ENCODE data around the gene MCTP1.
"Not testable (repeated sequence)": the region's sequence is repeated elsewhere in the genome, so short reads cannot be mapped to it uniquely, and the experiment has no call there.

MCTP1 gene

DNA sequence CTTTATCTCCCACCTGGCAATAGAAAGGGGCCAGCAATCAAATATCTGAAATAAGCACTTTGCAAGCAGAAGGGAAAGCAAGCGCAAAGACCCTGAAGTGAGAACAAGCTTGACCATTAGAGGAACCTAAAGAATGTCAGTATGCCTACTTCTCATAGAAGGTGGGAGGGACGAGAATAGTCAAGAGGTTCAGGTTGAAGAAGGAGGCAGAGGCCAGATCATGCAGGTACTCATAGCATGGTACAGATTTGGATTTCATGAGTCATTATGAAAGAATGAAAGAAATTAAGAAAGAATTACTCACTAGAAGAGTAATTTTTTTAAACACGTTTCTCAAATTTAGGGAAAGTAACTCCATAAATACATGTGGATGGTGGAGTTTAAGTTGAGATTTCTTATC is 33.7 kb downstream of the MCTP1 start:
- DNase-seq = no peak

DNA sequence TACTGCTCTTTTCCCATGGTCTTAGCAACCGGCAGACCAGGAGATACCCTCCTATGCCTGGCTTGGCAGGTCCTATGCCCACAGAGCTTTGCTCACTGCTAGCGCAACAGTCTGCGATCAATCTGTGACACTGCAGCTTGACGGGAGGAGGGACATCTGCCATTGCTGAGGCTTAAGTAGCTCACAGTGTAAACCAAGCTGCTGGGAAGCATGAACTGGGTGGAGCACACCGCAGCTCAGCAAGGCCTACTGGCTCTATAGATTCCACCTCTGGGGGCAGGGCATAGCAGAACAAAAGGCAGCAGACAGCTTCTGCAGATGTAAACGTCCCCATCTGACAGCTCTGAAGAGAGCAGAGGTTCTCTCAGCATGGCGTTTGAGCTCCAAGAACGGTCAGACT is 40.4 kb downstream of the MCTP1 start:
- no peak for DNase-seq

DNA sequence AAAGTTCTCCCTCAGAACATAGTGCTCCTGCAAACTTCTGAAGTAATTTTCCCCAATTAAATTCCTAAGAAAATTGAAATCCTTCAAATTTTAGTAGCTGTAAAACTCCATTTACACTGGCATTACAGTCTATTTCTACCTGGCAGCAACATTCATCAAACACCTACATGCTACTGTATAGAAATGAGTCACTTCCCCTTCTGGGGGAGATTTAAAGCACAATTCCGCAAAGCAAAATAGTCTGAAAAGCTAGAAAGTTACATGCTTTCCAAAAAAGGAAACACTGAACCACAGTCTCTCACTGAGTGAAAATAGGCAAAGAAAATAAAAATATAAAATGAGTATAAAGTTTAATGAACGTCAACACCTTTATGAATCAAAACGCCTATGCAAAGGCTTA is 43.3 kb downstream of the MCTP1 start:
- no peak for DNase-seq

DNA sequence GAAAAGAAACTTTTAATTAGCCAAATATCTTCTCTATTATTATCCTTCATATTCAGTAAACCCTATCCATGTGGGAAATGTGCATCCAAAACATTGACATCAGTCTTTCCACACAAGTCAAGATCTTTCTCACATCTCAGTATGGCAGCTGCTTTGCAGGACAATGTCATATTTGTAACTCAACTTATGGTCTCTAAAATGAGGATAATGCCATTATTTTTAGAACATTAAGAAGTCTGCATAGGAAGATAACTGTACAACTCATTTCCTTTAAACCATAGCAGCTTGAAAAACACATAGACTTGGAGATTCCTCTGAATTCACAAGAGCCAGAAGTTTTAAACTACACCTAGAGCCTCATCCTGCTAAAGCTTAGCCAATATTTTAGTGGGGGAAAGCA is 43.7 kb downstream of the MCTP1 start:
- DNase-seq = no peak

DNA sequence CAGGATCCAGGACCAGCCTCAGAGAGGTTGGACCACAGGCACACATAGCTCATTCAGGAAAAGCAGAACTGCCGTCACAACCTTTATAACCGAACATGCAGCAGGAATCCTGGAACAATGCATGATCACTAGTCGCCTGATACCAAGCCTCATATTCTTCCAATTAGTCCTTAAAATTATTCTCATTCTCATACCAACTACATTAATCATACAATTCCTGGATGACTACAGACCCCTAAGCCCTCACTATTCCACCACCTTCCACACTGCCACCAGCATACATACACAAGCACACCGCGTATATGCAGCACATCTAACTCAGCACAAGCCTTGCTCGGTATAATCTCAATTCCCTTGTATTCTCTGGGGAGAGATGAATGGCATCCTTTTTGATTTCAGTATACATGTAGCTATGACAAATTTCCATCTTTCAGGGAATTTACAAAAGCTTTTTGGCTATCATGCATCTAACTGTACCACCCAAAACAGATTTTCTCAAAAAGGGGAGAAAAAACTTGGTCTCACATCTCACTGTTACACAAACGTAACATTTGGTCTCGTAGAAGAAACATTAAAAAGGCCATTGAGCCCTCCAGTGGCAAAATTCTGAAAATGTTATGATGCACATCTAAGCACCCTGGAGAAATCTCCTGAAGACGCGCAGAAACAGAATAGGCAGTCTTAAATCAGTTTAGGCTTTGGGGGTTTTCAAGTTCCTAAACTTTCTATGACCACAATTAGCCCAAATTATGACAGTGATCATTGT is 46.2 kb downstream of the MCTP1 start:
- no peak for DNase-seq

DNA sequence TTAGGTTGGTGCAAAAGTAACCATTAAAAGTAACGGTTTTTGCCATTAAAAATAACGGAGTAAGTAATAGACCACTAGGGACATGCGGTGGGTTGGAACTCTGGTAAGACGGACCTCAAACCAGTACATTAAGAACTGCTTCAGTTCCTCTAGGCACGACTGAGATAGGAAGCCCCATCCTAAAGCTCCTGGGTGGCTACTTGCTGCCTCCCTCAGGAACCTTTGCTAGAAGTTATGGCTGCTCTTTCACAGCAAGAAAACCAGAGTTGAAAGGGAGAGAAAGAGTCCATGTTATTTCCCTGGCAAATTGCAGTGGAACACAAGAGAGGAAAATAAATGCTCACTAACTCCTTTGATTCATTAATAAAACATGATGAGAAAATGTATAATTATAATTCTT is 47.6 kb downstream of the MCTP1 start:
- no peak for DNase-seq

DNA sequence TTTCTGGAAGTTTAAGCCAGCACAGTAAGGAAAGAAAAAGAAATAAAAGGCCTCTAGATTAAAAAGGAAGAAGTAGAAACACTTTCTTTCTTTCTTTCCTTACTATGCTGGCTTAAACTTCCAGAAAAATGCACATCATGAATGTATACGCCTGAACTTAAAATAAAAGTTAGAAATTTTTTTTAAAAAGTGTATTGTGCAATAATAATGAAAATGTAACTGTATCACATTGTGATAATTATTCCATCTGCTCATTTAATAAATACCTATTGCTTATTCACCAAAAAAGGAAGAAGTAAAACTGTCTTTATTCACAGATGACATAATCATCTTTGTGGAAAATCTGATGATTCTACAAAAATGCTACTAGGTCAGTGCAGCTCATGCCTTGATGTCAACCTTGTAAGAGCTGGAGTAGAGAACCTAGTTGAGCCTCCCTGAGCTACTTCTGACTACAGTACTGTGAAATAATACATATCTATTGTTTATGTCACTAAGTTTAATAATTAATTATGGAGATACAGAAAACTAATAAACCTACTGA is 49.4 kb downstream of the MCTP1 start:
- DNase-seq = no peak

DNA sequence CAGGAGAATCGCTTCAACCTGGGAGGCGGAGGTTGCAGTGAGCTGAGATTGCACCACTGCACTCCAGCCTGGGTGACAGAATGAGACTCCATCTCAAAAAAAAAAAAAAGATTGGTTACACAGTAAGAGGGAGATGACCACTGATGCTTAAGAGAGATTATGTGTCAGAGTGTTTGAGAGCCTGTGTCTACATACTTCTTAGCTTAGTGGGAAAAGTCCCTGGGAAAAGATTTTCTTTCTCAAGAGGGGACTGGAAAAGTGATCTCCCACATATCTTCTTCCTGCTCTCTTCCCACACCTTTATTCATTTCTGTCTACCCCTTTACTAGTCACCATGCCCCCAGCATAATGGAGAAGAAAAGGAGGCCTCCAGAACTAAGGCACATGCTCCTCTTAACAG is 55.2 kb downstream of the MCTP1 start:
- no peak for DNase-seq

DNA sequence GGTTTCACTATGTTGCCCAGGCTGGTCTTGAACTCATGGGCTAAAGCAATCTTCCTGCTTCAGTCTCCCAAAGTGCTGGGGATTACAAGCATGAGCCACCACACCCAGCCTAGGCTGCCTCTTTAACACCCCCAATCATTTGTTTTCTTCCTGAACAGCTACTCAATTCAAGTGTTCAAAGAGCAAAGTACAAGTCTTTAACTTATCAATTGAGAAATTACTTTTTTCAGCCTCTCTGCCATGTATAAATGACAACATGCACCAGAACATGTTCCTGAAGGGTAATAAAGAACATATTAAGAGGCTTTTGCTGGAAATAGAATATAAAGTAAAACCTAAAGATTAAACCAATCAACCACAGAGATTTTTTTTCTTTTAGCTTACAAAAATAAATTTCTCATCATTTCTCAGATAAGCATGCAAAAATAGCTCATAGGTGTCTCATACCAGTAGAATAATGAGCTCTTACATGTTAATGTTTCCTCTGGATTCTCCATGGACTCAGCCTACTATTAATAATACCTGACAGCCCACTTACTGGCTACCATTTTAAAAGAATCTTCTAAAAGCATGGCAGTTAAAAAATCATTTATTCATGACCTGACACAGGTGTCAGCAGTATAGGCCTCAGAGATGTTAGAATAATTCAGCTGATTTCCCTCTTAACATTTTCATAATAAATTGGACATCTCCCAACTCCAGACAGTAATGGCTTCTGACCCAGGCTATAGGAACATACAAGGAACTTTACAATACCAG is 60.0 kb downstream of the MCTP1 start:
- DNase-seq = no peak

DNA sequence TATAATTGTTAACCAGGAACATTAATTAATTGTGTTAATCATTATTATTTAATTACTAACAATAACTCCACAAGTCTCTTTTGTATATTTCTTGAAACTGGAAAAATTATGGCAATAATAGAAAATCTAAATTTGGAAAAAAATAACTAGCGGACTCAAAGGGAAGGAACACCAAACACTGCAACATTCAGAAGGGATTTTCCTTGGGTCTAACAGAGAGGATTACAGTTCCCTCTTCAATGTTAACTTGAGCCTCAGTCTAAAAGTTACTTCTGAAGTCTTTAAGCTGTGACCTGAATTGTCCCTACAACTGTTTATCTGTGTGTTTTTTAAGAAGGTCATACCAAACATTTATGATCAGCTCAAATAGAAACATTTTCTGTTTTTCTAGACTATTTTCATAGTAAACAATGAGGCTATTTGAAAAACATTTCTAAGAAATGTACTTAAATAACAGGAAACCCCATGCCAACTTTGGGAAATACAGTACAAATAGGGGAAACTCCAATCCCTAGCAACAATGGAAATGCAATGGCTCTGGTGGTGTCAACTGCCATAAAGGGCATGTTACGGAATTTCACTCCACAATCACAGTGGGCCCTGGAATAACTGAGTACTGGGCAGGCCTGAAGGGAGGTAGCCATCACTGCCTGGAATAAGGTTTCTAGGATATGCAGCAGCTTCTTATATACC is 61.2 kb downstream of the MCTP1 start:
- no peak for DNase-seq

DNA sequence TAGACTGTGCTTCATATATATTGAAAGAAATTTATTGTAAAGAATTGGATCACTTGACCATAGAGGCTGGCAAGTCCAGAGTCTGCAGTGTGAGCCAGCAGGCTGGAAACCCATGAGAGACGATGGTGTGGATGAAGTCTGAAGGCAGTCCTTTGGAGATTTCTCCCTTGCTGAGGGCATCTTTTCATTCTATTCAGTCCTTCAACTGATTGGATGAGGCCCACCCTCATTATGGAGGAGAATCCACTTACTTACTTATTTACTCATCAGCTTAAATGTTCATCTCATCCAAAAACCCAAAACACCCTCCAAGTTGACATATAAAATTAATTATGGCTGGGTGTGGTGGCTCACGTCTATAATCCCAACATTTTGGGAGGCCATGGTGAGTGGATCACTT is 62.1 kb downstream of the MCTP1 start:
- DNase-seq = no peak

DNA sequence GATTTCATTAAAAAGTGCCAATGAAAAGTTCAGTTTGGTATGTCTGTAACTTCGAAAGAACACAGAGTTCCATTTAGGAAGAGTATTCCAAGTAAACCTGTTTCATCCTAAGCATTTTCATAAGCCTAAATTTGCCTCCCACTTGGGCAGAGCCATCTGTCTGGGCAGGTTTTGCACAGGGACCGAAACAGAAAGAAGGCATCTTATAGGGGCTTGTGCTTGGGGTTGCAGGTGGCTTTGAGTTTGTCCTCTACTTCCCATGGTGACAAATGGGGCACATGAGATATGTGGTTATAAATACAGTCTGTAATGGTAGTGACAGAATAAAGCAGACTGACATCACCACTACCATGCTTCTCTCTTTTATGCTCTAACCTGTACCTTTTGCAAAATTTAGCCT is 63.7 kb downstream of the MCTP1 start:
- DNase-seq = no peak

DNA sequence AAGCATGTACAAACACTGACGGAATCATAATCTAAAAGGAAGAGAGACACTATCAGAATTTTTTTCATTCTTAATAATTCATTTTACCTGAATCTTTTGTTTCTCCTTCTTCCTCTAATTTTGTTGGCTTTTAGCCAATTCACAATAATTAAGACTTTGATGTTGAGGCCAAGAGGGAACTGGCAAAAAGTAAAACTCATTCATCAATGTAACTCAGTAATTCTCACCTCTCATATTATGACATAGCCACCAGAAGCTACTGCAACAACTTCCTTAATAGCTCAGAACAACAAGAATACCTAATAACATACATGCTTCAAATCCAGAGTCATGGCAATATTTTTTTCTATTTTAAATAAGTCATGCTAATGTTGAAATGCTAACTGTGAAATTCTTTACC is 64.5 kb downstream of the MCTP1 start:
- DNase-seq = no peak

DNA sequence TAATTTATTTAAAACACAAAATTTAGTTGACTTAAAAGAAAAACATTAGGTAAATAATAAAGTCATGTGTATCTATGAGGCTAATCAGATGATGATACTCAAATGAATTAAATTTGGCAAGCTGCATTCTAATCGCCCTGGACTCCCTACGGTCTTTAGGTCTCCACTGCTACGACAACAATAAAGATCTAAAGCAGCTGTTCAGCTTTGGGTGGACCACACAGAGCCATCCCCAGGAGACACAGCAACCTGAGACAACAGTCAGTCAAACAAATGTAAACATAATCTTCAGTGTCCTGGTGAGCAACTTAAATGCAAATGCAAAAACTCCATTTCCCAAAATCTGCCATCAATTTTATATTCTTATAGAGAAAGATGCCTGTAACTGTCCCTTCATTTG is 65.5 kb downstream of the MCTP1 start:
- DNase-seq = no peak

DNA sequence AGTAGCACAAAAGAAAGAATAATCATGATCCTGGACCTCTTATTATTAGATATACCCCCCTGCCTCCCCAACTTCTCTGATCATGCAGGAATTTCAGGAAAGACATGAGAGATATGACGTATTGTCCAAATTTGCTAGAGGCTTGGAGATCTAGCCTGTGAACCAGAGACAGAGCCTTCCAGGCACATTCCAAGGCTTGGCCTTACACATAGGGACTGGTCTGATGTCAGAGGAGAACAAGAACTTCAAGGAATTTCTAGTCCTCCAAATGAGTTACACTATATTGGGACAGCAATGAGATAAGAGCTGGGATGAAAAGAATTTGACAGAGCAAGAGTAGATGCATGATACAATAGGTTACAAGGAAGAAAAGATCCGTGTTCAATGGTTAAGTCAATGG is 67.0 kb downstream of the MCTP1 start:
- DNase-seq = no peak

DNA sequence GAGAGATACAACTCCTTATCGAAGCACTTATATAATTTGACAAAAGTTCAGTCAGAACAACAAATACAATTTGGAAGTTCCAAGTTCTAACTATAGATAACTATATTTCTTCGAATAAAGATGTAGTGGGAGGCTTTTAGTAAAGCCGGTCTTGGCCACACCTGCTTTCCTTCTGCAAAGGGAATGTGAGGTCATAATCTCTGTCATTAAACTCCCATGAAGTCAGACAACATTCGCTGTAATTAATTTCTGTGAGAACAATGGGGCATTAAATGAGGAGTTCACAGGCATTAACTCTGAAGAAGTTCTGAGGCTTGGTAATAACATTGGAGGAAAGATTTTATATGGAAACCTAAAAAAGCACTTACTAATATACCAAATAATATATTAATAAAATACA is 67.5 kb downstream of the MCTP1 start:
- DNase-seq = no peak

DNA sequence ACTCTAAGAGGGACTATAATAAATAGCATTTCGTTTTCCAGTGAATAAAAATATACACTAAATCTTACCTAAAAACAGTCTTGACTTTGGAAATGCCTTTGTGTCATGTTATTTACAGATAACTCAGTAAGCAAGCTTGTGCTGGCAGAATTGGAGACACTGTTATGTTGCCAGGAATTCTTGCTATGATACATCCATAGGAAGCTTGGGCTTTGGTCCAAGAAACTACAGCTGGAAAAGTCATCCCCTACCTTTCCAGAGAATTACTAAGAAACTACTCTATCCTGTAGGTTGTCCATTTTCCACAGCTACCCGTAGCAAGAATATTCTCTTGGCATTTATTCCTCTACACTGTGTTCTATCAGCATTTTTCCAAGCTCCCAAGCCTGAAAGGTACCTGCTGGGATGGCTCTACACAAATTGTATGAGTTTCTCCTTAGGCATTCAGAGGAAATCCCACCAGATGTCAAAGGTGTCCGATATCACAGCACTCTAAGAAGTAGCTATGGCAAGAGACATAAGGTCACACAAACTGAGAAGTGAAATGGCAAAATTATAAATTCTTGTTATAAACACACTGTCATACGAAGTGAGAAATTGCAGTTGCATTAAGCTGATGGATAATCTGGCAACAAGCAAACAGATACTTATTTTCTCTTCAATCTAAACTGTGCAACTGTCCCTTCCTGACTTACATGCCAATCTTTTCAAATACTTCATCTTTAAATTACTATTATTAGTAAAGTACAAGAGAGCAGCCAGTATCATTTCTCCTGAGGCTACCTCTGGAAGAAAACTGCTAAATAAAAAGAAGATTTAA is 68.5 kb downstream of the MCTP1 start:
- DNase-seq = no peak

DNA sequence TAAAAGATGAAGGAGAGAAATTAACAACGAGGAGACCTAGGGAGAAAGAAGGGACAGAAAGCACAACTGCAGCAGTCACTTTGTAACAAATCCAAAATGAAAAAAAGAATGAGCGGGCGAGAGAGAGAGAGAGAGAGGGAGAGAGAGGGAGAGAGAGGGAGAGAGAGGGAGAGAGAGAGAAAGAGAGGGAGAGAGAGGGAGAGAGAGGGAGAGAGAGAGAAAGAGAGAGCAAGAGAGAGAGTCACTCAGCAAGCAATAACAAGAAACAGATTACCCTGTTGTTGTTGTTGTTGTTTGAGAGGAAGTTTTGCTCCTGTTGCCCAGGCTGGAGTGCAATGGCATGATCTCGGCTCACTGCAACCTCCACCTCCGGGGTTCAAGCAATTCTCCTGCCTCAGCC is 77.1 kb downstream of the MCTP1 start:
- not testable (repeated sequence) for DNase-seq

DNA sequence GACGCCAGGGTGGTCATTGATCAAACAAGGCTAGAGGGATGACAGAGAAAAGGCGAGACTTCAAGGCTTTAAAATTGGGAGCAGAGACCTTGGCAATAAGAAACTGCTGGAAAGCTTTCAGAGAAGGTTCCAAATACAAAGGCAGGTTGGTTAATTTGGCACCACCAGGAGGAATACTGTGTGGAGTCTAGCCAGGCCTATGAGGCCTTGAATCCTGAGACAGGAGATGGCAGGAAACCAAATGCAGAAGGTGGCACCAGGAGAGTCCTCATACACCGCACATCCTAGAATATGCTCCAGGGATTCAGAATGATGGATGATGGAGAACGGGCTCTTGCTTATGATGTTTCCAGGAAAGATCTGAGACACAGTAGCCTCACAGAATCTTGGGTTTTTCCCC is 90.0 kb downstream of the MCTP1 start:
- no peak for DNase-seq

DNA sequence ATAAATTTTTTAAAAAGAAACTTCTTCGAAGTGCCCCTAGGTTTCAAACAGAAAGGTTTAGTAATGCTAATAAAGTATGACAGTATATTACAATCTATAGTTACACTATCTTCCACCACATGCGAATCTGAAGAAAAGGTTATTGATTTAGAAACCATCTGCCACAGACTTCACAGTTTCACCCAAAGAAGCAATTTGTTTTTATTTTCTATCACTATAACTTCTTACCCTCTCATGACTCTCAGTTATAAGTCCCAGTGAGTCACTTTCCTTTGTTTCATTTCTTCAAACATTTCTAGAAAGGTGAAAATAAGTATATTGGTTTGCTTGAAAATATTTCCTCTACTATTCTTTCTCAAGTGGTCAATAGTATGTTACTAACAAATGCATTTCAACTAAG is 93.6 kb downstream of the MCTP1 start:
- no peak for DNase-seq

DNA sequence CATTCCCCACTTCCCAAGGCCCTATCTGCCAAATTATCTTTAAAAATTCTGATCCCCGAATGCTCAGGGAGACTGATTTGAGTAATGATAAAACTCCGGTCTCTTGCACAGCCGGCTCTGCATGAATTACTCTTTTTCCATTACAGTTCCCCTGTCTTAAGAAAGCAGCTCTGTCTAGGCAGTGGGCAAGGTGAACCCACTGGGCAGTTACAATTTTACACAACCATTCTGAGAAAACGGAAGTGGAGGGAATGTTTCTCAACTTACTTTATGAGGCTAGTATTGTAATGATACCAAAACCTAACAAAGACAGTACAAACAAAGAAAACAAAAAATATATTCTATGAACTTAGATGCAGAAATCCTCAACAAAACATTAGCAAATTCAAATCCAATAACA is 100.0 kb downstream of the MCTP1 start:
- DNase-seq = no peak

DNA sequence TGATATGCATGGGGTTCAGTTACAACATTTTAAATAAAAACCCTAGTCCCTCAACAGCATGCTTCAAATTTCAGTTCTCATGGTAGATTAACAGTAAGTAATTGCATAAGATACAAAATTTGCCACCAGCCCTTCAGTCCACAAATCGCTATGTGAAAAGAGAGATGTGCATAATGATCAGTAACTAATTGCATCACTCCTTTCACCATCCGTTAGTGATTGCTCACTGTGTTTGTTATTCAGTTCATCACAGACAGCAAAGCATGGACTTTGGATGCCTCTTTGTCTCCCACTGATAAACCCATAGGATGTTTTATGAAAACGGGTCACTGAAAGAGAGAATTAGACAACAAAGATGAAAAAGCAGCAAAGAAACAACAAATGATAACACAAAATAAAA is 103.2 kb downstream of the MCTP1 start:
- DNase-seq = no peak
